Measurements from ENCODE around the gene TPCN2. TPM values are rescaled to one million over a fixed set of nuclear protein-coding genes. Genes with fewer than 3 reads are reported as not detected.

TPCN2 gene
- total and polyA plus RNA-seq, 2 of the 4 experiments (the other 2 are of a cell fraction), result 3.4 to 8.0 TPM

- no peak overlapping the region for H3K9ac ChIP-seq (ENCODE audit: low read depth, low read length)
- H4K8ac ChIP-seq (ENCODE audit: low read depth in 2 of 2, low read length in 2 of 2), result no peak overlapping the region
- WGBS, 2 experiments (ENCODE audit: extremely low coverage in 2 of 2, insufficient read length in 1 of 2), result 77% methylated on average over 9 of the region's 23 CpGs; no CpG with 5 or more reads in 1 of the 2 experiments
- H2BK20ac ChIP-seq (ENCODE audit: low read depth, low read length), result no peak overlapping the region
- peaks cover 31% of the 10 kb centered on the region for H4K20me1 ChIP-seq (ENCODE audit: insufficient read depth, low read length)
- POLR2A ChIA-PET (ENCODE audit: unreplicated experiment), result no interaction called here
- no peaks in the 10 kb centered on the region for H3K9me1 ChIP-seq (ENCODE audit: insufficient read depth, low read length)
- H2BK15ac ChIP-seq (ENCODE audit: low read depth, low read length), result no peak overlapping the region
- peaks cover 6 to 42% of the 10 kb centered on the region in 2 experiments; a peak in 3 of 4 replicates for H3K79me1 ChIP-seq (ENCODE audit: low read depth in 1 of 2, low read length in 2 of 2)
- H3K4me2 ChIP-seq (ENCODE audit: low read depth, low read length), result no peak overlapping the region
- H3K18ac ChIP-seq (ENCODE audit: low read depth, low read length), result no peak overlapping the region
- CTCF ChIA-PET, result no interaction called here
- H3K56ac ChIP-seq (ENCODE audit: extremely low read depth, insufficient read depth, low read length), result no peak overlapping the region
- intact Hi-C loops (cut with micrococcal nuclease), result no loop called here
- ATAC-seq (ENCODE audit: low read depth), result no peak
- H2AFZ ChIP-seq (replicated peaks; ENCODE audit: low read length, poor library complexity), result no peak overlapping the region
- H3K14ac ChIP-seq (replicated peaks; ENCODE audit: low read depth, low read length), result no peak overlapping the region
- no peak for TF ChIP-seq MXI1 (IDR thresholded peaks at IDR 0.05; ENCODE audit: borderline replicate concordance, low read depth, low read length)
- TF ChIP-seq CTCF (conservative IDR thresholded peaks at IDR 0.05; ENCODE audit: low read depth, low read length), result no peak
- no peak for TF ChIP-seq MAZ (IDR thresholded peaks at IDR 0.05; ENCODE audit: borderline replicate concordance, low read depth, low read length)
- no peak for TF ChIP-seq CHD1 (IDR thresholded peaks at IDR 0.05; ENCODE audit: low read depth, low read length)
- TF ChIP-seq SMC3 (IDR thresholded peaks at IDR 0.05; ENCODE audit: low read depth, low read length), result no peak
- TF ChIP-seq MAFK (IDR thresholded peaks at IDR 0.05; ENCODE audit: low read depth, low read length), result no peak
- no peak for TF ChIP-seq ELK1 (IDR thresholded peaks at IDR 0.05; ENCODE audit: borderline replicate concordance, low read depth, low read length)
- no peak for TF ChIP-seq POLR2A (IDR thresholded peaks at IDR 0.05; ENCODE audit: low read depth, low read length)
- no peak for TF ChIP-seq RCOR1 (IDR thresholded peaks at IDR 0.05; ENCODE audit: insufficient replicate concordance, low read length)
- TF ChIP-seq CEBPB (IDR thresholded peaks at IDR 0.05; ENCODE audit: low read depth, low read length), result no peak
- TF ChIP-seq BHLHE40 (IDR thresholded peaks at IDR 0.05; ENCODE audit: low read depth, low read length), result no peak
- TF ChIP-seq FOS (IDR thresholded peaks at IDR 0.05; ENCODE audit: low read depth, low read length), result no peak
- dilution Hi-C loops (cut with HindIII; ENCODE audit: low sequenced_read_pairs, unreplicated experiment), result no loop called here
- no peak overlapping the region for H3K23ac ChIP-seq (ENCODE audit: low read depth, low read length)
- no peak overlapping the region for H2AK9ac ChIP-seq (replicated peaks; ENCODE audit: low read depth, low read length, poor library complexity)
- DNase-seq, result no peak
- H3K27ac ChIP-seq (ENCODE audit: insufficient read depth, low read length), result no peak overlapping the region
- no peak overlapping the region for H2AK5ac ChIP-seq (ENCODE audit: low read depth, low read length)
- no TSS peak for BruUV-seq (replicated peaks)
- H4K5ac ChIP-seq (ENCODE audit: low read depth, low read length), result no peak overlapping the region
- no peak overlapping the region for H2BK120ac ChIP-seq (ENCODE audit: low read depth, low read length)
- no peak overlapping the region for H2BK5ac ChIP-seq (ENCODE audit: low read depth, low read length, poor library complexity, severe bottlenecking)
- no peaks in the 10 kb centered on the region for H3K9me3 ChIP-seq (ENCODE audit: control insufficient read depth, insufficient read depth, low read length)
- no peaks in the 10 kb centered on the region for H3K4me1 ChIP-seq (ENCODE audit: control insufficient read depth, insufficient read depth, low read length)
- in situ Hi-C loops (cut with MboI; ENCODE audit: low sequenced_read_pairs), result no loop called here
- no peak overlapping the region for H3K4ac ChIP-seq (ENCODE audit: low read depth, low read length)
- H4K91ac ChIP-seq (ENCODE audit: insufficient read depth, low read depth, low read length), result no peak overlapping the region
- no peak overlapping the region for H3K4me3 ChIP-seq (ENCODE audit: insufficient read depth, low read depth, low read length)
- no peaks in the 10 kb centered on the region for H3K27me3 ChIP-seq (ENCODE audit: control insufficient read depth, insufficient read depth, low read length)
- peaks cover 50% of the 10 kb centered on the region for H3K36me3 ChIP-seq (ENCODE audit: control insufficient read depth, insufficient read depth, low read length)
Measured at GRCh38 chr11:69058511-69059270, 10.0 kb downstream of the TPCN2 start.

All from IMR-90 (cell line).